GF-D8 (cell line): ENCODE measurements around the gene RDM1.
"Not testable (repeated sequence)": the region's sequence is repeated elsewhere in the genome, so short reads cannot be mapped to it uniquely, and the experiment has no call there.

Source experiments
- DNase-seq: peaks from one replicate; lab custom pipeline; 2025; lab: John Stamatoyannopoulos, UW

The RDM1 gene, protein sequence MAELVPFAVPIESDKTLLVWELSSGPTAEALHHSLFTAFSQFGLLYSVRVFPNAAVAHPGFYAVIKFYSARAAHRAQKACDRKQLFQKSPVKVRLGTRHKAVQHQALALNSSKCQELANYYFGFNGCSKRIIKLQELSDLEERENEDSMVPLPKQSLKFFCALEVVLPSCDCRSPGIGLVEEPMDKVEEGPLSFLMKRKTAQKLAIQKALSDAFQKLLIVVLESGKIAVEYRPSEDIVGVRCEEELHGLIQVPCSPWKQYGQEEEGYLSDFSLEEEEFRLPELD

DNA sequence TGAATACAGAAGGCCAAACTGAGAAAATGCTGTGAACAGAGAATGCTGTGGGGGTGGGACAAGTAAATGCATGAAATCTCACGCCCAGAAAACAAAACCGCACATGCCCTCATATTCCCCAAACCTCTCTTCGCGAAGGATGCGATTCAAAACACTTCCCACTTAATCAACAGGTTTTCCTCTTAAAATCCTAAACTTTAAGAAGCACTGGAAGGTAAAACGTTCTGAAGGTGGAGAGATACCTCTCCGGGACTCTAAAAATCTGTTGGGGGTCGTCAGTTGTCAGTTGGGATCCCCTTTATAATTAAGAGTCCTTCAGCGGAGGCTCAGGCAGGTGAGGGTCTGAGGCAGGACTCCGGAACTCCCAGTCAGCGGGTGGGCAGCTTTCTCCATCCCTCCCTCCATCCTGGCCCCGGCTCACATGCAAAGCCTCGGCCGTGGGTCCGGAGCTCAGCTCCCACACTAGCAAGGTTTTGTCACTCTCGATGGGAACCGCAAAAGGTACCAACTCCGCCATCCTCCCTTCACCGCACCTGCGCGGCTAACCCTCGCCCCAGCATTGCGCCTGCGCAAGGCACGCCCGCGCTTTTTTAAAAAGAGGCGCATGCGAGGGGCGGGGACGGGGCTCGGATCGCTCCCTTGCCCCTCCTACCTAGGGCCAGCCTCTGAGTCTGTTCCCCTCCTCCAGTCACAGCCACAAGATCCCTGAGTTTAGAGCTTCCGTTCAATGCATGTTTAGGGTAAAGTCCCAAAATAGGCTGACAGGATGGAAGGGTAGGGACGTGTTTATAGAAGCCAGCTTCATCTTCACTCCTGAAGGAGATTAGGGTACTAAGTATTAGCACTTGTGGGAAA lies at the start of gene RDM1:
RDM1 (minus strand) TSS at position 563 of the 855 bp plus-strand sequence; CDS start at position 517, 46 bp downstream.
- DNase-seq = peak; percentile 5

DNA sequence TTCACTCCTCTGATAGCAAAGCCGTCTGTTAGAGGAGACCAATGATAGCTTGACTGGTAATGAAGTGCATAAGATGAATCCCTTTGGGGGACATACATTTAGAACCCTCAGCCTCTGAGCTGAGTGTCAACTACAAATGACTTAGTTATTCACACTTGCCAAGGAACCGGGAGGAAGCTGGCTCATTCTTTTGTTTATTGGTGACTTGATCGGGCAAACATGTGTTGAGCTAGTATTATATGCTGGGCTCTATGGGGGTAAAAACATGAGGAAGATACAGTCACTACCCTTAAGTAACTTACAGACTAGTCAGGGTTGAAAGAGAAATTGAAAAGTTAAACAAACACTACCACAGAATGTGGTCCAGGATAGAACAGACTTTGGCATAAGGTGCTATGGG lies 47.8 kb upstream of the RDM1 start:
- no peak for DNase-seq

DNA sequence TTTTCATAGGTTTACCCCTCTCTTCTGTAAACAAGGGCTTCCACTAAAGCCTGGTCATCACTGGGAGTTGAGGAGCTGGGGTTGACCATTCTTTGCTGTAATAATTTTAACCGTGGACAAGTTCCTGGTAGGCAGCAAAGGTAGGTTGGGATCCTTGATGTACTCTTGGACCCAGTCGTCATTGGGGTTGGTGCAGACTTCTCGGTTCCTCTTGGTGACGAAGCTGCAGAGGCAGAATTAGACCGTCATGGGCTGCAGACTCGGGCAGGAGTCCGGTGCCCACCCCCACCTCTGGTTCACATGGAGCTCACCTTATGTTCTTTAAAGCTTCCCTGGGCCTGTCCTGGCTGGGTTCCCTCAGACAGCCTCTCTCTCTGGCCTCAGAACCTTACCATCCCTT lies 46.9 kb upstream of the RDM1 start:
- DNase-seq = no peak

DNA sequence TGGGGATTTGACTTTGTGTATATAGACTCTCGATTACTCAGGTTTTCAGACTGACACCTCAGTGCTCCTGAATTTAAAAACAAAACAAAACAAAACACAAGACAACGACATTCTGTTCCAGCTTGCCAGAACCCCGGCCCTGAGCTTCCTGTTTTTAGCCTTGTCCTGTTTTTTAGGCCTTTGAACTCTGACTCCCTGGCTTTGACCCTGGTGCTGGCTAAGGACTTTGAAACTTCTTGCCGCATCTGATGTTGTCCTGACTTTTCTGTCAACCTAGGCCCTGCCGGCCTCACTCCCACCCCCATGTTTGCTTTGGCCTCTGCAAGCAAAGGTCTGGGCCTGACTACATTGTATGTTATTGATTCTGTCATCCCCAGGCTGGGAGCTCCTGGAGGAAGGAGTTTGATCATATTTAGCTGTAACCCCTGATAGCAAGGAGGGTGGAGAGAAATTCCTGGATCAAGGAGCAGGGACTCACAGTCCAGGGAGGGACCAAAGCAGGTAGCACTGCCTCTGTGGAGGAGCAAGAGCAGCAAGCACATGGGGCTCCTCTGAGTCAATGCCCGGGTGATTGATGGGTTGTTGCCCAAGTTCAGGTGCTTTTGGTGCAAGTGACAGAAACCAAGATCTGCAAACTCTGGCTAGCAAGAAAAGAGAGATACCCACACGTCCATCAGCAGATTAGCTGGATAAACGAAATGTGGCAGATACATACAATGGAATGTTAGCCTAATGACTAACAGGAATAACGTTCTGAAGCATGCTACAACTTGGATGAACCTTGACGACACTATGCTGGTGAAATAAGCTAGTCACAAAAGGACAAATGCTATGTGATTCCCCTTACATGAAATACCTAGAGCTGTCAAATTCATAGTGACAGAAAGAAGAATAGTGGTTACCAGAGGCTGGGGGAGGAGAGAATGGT lies 43.0 kb upstream of the RDM1 start:
- no peak for DNase-seq

DNA sequence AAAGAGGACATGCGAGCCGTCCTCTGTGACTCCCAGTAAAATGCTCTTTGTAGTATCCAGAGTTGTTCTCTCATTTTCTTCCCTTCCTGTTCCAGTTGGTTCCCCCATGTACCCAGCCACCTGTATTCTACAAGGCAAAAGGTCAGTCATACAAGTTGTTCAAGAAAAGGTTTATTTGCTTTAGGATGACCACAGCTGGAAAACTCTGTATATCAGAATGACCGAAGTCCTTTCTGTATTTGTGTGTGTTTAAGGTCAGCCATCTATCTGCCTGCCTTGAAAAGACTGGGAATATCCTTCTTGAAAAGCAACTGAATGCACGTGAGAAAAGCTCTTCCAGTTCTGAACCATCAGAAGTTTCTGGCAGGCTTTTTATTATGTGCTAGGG lies 42.4 kb upstream of the RDM1 start:
- no peak for DNase-seq

DNA sequence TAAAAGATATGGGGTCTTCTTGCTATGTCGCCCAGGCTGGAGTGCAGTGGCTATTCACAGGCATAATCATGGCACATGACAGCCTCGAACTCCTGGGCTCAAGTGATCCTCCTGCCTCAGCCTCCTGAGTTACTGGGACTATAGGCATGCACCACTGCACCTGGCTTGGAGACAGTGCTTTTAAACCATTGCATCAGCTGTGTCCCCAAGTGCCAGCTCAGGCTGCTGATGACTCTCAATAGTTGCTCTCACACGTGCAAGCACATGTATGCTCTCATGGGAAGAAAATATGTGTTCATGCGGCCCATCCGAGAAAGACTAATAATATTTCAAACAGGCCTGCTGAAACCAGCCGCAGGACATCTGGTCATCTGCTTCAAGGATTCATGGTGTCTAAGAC lies 42.0 kb upstream of the RDM1 start:
- no peak for DNase-seq

DNA sequence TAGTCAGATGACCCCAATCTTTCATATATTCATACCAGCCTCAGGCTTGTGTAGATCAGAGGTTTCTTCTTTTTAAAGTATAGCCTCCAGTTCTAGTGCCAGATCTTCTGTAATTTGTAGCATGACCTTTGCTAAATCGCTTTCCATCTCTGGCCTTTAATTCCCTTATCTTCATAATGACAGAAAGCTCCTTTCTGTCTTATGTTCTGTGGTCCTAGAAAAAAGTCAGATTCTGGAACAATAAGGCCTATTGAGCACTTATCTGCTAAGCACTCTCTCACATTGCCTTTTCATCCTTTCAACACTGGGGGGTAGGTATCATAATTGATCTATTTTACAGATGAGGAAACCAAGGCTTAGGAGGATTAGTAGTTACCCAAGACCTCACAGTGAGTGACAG lies 41.5 kb upstream of the RDM1 start:
- DNase-seq = no peak

DNA sequence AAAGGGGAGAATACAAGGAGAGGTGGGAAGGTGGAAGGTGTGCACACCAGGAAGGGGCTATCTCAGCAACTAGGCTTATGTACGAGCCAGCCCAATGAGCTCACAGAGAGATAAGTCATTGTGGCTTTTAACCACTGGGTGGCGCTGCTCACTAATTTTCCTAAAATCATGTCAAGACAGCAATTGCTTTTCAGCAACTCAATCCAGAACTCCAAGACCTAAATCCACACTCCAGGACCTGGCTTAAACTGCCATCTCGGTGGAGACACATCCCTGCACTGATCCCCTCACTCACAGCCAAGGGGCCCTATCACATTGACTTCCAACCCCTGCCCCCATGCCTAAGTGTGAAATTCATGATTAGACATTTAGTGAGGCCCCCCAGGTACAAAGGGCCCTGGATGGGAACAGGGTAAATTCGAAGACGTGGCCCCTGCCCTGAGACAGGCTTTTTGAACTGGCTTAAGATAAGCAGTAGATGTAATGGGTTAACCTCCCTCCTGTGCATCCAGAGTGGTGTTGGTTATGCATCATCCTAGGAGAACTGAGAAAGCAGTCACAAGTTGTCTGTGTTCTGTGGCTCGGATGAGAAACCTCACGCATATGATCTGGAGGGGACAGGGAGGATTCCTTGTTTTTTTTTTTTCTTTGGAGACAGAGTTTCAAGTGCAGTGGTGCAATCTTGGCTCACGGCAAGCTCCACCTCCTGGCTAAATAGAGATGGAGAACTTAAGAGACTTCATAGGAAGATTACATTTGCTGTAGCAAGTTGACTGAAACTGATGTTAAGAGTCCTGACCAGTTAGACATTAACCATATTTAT lies 39.2 kb upstream of the RDM1 start:
- no peak for DNase-seq

DNA sequence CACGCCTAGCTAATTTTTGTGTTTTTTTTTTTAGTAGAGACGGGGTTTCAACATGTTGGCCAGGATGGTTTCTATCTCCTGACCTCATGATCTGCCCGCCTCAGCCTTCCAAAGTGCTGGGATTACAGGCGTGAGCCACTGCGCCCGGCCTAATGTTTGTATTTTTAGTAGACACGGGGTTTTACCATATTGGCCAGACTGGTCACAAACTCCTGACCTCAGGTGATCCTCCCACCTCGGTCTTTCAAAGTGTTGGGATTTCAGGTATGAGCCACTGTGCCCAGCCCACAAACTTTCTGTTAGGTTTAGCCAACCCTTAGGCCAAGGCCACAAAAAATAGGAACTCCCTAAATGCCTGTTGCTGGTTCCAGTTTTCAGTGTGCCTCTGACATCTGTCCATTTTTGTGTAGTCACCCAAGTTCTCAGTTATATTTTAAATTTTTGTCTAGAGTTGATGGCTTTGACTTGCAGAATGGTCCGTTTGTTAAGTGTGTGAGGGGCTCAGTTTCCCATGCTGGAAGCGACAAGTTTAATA lies 38.0 kb upstream of the RDM1 start:
- DNase-seq = no peak

DNA sequence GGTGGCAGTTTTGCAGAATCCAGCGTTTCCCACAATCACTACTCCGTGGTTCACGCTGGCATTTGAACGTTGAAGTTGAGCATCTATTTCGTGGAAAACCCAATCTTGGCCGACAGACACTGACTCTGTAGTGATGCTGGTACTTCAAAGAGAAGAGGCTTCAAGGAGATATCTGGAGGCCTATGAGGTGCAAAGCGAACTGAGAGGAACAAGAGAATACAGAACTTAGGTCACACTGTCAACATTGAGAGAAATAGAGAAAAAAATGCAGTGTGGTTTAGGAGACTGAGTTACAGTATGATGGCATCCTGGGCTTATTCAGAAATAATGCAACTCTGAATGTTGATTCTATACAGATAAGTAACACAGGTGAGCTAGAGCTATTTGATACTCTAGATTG lies 34.7 kb upstream of the RDM1 start:
- DNase-seq = no peak

DNA sequence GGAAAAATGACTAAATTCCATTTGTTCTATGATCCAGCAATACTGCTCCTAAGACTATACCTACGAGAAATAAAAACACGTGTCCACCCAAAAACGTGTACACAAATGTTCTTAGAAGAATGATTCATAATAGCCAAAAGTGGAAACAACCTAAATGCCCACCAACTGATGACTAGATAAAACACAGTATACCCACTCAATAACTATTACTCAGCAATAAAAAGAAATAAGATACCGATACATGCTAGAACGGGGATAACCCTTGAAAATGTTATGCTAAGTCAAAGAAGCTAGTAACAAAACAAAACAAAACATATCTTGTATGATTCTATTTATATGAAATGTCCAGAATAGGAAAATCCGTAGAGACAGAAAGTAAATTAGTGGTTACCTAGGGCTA lies 33.1 kb upstream of the RDM1 start:
- DNase-seq = no peak

DNA sequence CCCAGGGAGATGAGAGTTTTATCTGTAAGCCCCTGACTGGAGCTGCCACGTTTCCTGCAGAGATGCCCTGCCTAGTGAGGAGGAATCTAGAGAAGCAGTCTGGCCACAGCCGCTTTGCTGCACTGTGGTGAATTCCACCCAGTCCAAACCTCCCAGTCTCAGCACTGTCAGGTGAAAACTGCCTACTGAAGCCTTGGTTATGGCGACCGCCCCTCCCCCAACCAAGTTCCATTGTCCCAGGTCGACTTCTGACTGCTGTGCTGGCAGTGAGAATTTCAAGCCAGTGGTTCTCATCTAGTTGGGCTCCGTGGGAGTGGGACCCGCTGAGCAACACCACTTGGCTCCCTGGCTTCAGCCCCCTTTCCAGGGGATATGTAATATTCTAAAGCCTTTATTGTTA lies 23.1 kb upstream of the RDM1 start:
- no peak for DNase-seq

DNA sequence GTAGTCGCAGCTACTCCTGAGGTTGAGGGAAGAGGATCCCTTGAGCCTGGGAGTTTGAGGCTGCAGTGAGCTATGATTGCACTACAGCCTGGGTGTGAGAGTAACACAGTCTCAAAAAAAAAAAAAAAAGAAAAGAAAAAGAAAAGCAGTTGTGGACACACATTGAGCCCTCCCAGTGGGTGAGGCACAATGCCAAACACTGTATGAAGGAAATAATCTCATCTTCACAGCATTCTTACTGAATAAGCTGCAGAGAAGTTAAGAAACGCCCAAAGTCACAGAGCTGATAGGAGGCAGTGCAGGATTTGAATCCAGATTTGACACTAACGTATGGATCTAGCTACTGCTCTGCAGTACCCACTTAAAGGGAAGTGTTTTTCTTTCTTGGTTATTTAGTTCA lies 18.8 kb upstream of the RDM1 start:
- no peak for DNase-seq

DNA sequence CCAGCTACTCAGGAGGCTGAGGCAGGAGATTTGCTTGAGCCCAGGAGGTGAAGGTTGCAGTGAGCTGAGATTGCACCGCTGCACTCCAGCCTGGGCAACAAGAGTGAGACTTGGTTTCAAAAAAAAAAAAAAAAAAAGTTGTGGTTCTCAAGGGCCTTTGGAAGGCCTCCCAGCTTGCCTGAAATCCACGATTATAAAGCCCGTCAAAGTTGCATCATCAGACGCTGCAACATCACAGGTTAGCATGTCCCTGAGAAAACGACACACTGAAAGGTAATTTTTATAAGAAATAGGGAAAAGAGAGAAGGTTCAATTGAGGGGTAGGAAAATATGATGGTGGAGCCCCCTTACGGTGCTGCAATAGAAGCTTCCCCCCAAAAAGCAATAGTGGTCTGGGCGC lies 17.5 kb upstream of the RDM1 start:
- no peak for DNase-seq

DNA sequence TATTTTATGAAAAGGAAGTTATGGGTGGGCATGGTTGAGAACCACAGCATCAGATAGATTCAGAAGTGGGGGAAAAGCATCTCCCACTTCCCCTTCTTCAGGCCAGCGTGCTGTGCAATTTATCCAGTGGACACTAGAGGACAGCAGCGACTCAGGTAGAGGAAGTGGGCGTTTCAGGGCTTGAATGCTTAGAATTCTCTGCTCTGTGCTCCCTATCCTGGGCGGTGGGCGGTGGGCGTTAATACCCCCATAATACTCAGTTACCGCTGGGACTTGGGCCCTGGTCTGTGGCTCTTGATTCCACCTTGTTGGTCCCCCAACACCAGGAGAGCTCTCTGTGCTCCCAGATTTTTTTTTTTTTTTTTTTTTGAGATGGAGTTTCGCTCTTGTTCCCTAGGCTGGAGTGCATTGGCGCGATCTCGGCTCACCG lies 16.6 kb upstream of the RDM1 start:
- DNase-seq = peak; percentile 1

DNA sequence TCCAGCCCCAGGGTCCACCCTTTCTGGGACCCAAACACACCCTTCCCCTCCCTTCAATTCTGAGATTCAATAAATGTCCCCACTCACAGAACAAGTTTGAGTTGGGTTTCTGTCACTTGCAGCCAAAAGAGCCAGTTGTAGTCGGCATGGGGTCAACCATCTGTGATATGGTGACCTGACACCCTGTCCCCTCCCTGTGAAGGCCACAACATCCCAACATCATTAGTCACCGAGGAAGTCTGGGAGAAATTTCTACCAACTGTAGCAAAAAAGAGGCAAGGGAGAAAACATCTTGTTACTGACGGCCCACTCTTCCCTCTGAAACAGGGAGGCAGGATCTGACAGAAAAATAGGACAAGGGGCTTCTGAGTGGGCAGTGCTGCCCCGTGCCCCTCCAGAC lies 13.6 kb upstream of the RDM1 start:
- no peak for DNase-seq

DNA sequence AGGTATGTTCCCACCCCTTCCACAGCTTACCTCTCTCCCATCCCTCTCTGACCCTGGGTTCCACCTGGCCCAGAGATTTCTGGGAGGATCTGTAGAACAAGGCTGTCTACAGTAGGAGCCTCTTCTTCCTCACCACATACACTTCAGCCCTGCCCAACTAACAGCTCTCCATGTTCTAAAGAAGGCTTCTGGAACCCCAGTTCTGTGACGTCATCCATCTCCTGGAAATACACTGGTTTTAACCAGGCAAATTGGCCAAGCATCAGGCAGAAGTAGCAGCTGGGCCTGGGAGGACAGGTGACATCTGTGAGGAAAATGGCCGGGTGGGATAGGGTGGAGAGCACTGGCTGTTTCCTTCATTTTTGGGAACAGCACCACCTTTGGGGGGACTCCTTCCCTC lies 13.0 kb upstream of the RDM1 start, which contains the start of gene LYZL6:
LYZL6 (minus strand) TSS at position 177 of the 400 bp plus-strand sequence. CDS start 4,357 bp downstream, outside the sequence.
- no peak for DNase-seq

DNA sequence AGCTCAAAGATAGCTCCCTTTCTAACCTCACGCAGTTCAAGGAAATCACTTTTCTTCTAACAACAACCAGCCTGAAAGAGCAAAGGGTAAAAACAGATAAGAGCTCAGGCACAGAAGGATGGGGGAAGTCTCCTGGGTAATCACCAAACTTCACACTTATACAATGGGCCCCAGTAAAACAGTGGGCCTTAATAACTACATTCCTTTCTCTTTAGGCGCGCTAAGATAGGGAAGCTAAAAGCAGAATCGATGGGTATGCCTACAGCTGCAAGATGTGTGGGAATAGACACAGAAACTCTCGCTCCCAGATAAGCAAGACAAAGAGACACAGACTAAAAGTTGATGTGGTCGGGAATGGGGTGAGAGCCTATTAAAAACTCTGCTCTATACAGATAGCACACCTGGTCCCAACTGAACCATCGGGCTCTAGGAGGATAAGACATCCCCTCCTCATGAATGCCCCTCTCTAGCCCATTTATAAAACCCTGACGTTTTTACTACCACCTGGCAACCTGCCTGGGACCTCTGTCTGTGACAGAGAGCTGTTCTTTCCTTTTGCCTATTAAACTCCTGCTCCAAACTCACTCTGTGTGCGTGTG lies 12.1 kb upstream of the RDM1 start:
- DNase-seq = no peak

DNA sequence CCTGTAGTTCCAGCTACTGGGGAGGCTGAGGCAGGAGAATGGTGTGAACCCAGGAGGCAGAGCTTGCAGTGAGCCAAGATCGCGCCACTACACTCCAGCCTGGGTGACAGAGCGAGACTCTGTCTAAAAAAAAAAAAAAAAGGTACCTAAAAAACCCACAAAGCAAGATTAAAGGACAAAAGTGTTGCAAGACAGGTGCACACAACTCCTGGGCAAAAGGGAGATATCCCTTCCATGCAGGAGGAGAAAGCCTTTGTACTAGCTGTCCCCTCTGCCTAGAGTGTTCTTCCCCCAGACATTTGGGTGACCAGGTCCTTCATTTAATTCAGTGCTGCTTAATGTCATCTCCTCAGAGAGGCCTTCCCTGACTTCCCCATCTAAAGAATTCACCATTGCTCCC lies 7.9 kb upstream of the RDM1 start:
- not testable (repeated sequence) for DNase-seq

DNA sequence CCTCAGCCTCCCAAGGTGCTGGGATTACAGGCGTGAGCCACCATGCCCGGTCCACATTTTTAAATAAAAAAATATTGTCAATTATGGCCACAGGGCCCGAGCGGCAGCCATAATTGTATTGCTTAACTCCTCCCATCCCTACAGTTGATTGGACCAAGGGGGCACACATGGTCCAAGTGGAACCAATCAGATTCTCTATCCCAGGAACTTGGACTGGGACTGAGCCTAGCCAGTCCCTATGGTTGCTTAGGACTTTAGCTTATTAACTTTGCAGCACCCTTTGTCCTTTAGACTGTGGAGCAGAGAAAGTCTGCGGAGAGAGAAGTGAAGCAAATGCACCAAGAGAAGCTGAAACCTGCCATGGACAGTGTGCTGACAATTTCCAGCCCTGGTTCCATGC lies 5.5 kb upstream of the RDM1 start:
- no peak for DNase-seq

DNA sequence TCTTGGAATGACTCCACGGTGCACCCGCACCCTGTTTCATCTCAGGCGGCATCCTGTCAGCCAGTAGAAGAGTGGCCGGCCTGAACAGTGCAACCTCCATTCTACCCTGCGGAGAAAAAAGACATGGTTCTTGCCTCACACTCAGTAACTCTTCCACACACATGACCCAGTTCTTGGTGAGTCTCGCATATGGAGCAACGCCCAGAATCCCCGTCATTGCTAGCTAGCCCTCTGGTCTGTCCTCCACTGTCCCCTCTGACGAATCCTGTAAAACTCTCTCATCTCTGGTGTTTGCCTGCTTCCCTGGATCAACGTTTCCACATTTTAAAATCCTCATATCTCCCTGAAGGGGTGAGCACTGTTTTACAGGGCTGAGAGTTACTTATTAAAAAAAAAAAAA lies 4.2 kb upstream of the RDM1 start:
- no peak for DNase-seq
